Activated CD4-positive, alpha-beta T cell treated with anti-CD3 and anti-CD28 coated beads, Interleukin-2, amount 10 ng/mL, durations not matched to agents 24 days and 14 days (primary cell): ENCODE data around the gene NTRK2. TPM values are rescaled to one million over a fixed set of nuclear protein-coding genes. Genes with fewer than 3 reads are reported as not detected.

Source experiments
- DNase-seq: peaks from one replicate; pipeline ENCODE4 v3.0.0; 2022
- H3K27ac Mint-ChIP-seq: one replicate; pipeline ENCODE4 v1.8.0; 2022; ENCODE audit warnings: mild to moderate bottlenecking, mixed read lengths
- H3K27me3 Mint-ChIP-seq: one replicate; pipeline ENCODE4 v1.8.0; 2022; ENCODE audit warnings: mixed read lengths
- H3K36me3 Mint-ChIP-seq: one replicate; pipeline ENCODE4 v1.8.0; 2022; ENCODE audit warnings: low read depth, mild to moderate bottlenecking, mixed read lengths
- H3K4me1 Mint-ChIP-seq: one replicate; pipeline ENCODE4 v1.8.0; 2021; ENCODE audit warnings: mixed read lengths
- H3K4me3 Mint-ChIP-seq: one replicate; pipeline ENCODE4 v1.8.0; 2022; ENCODE audit warnings: mild to moderate bottlenecking, moderate library complexity, mixed read lengths
- H3K9me3 Mint-ChIP-seq: one replicate; pipeline ENCODE4 v1.8.0; 2021; ENCODE audit warnings: mixed read lengths
- intact Hi-C: fragments of 100-400 bp; cut with micrococcal nuclease; formaldehyde crosslinking; loops from one replicate; pipeline ENCODE4 v1.15.1; 2023
- total RNA-seq: library from RNA; stranded (reverse); gene quantifications from 2 replicates; pipeline ENCODE4 v1.2.3, GENCODE V29; 2022

Gene NTRK2
- total RNA-seq, 1 donor from 2014 or later = 2.4 TPM

GRCh38 chr9:84811072-84811750 lies 141.7 kb downstream of the NTRK2 start:
- Mint-ChIP-seq H3K4me1 (no peaks in the 10 kb centered on the region), H3K36me3 (no peaks in the 10 kb centered on the region), H3K27ac (no peak overlapping the region), H3K4me3 (no peak overlapping the region), H3K9me3 (no peaks in the 10 kb centered on the region), H3K27me3 (peaks cover 6% of the 10 kb centered on the region)
- no peak for DNase-seq
- intact Hi-C loops = no loop called here

GRCh38 chr9:84811751-84812074 lies 142.2 kb downstream of the NTRK2 start:
- H3K36me3 Mint-ChIP-seq = no peaks in the 10 kb centered on the region
- H3K27ac Mint-ChIP-seq = no peak overlapping the region
- DNase-seq = no peak
- H3K9me3 Mint-ChIP-seq = no peaks in the 10 kb centered on the region
- peaks cover 6% of the 10 kb centered on the region for H3K27me3 Mint-ChIP-seq
- intact Hi-C loops = no loop called here
- no peak overlapping the region for H3K4me3 Mint-ChIP-seq
- no peaks in the 10 kb centered on the region for H3K4me1 Mint-ChIP-seq

GRCh38 chr9:84812355-84812754 lies 142.8 kb downstream of the NTRK2 start:
- intact Hi-C loops = no loop called here
- Mint-ChIP-seq H3K27ac (no peak overlapping the region), H3K4me1 (no peaks in the 10 kb centered on the region), H3K9me3 (no peaks in the 10 kb centered on the region), H3K4me3 (no peak overlapping the region), H3K36me3 (no peaks in the 10 kb centered on the region), H3K27me3 (peaks cover 2% of the 10 kb centered on the region)
- no peak for DNase-seq

DNA sequence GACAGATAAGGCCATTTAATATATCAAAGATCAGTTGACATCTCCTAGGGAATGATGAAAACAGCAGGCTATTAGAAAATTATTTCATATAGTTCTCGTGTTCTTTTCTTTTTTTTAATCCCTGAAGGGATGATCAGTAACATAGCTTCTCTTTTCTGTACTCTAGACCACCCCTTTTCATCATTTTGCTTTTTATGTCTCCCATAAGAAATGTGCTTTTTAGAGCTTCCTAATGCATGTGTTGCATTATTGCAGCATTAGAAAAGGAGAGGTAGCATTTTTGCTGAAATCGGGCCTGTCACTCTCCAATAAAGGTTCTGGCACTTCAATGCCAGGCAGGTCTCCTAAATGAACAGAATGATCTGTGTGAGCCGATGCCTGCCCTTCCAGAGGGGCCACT lies 143.3 kb downstream of the NTRK2 start:
- no peak overlapping the region for H3K27ac Mint-ChIP-seq
- no peaks in the 10 kb centered on the region for H3K4me1 Mint-ChIP-seq
- no peak for DNase-seq
- intact Hi-C loops = no loop called here
- H3K27me3 Mint-ChIP-seq = peaks cover 2% of the 10 kb centered on the region
- no peak overlapping the region for H3K4me3 Mint-ChIP-seq
- no peaks in the 10 kb centered on the region for H3K9me3 Mint-ChIP-seq
- H3K36me3 Mint-ChIP-seq = no peaks in the 10 kb centered on the region

DNA sequence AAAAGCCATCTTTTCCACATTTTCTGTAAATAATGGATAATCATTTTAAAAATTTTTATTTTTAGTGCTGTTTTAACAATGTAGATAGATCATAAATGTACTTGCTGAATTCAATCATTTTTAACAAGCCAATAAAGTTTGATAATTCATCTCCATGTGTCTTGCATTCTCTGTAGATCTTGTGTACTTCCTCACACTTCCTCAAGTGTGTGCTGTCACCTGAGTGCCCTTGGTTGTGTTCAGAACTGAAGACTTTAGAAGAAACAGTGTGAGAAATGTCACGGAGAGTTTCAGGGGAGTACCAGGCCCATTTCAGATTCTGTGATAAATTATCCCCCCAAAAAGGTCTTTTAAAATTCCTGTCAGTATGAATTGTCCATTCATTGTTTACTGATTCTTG lies 146.0 kb downstream of the NTRK2 start:
- intact Hi-C loops = no loop called here

DNA sequence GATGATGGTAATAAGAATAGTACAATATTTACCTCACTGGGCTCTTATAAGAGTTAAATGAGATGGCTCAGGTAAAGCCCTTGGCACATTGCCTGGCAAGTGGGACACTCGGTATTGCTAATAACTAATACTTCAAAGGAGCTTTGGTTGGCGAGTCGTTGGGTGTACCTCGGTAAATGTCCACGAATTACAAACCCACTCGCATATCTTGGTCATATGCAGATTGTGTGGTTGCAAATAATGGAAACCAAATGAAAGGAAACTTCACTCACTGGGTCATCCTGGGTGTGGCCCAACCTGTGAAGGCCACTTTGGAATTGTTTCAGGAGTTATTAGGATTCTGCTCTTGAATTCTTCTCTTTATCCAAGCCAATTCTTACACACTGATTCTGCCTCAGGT lies 147.5 kb downstream of the NTRK2 start:
- intact Hi-C loops = no loop called here
- DNase-seq = no peak
- Mint-ChIP-seq H3K36me3 (no peaks in the 10 kb centered on the region), H3K27ac (no peak overlapping the region), H3K4me1 (no peaks in the 10 kb centered on the region), H3K27me3 (no peaks in the 10 kb centered on the region), H3K4me3 (no peak overlapping the region), H3K9me3 (no peaks in the 10 kb centered on the region)

More for the DNA sequence above, 146.0 kb downstream of the NTRK2 start:
- H3K4me1 Mint-ChIP-seq = no peaks in the 10 kb centered on the region
- no peak overlapping the region for H3K4me3 Mint-ChIP-seq
- H3K9me3 Mint-ChIP-seq = no peaks in the 10 kb centered on the region
- DNase-seq = no peak
- no peaks in the 10 kb centered on the region for H3K27me3 Mint-ChIP-seq
- H3K36me3 Mint-ChIP-seq = no peaks in the 10 kb centered on the region
- no peak overlapping the region for H3K27ac Mint-ChIP-seq

DNA sequence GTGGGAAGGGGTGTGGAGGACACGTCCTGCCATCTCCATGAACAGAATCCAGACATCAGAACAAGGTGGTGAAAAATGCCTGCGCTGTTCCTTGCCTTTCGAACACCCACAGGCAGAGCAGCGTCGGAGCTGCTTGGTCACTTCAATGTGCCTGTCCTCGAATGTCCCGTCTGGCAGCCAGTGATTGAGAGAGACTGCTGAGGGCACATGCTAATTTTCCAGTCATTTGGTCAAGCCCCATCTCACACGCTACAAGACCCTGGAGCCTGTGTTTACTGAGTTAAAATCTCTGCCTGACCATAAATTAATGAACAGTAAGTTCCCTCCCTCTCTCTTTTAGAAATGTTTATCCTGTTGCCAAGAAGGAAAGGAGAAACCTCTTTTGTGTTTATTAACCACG lies 149.3 kb downstream of the NTRK2 start:
- Mint-ChIP-seq H3K36me3 (no peaks in the 10 kb centered on the region), H3K27me3 (no peaks in the 10 kb centered on the region), H3K4me3 (no peak overlapping the region), H3K27ac (no peak overlapping the region), H3K9me3 (no peaks in the 10 kb centered on the region), H3K4me1 (no peaks in the 10 kb centered on the region)
- intact Hi-C loops = no loop called here
- no peak for DNase-seq

GRCh38 chr9:84819491-84819991 lies 150.0 kb downstream of the NTRK2 start:
- Mint-ChIP-seq H3K9me3 (no peaks in the 10 kb centered on the region), H3K27me3 (no peaks in the 10 kb centered on the region), H3K36me3 (no peaks in the 10 kb centered on the region), H3K27ac (no peak overlapping the region), H3K4me1 (no peaks in the 10 kb centered on the region), H3K4me3 (no peak overlapping the region)
- no peak for DNase-seq
- intact Hi-C loops = no loop called here

DNA sequence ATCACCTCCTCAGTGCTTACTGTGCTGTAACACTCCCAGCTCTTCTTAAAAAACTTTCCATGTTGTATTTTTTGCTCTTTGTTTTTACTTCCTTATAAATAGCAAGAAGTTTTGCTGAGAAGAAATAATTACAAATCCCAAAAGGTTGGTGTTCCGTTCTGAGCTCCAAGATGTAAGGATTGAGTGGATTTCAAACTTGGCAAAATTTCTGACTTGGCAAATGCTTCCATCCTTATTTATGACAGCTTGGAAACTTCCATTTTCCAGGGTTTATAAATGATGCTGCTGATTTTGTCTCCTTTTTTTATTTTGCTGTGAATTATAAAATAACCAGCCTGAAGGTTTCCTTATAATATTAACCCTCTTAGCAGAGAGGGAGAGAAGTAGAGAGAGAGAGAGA lies 151.9 kb downstream of the NTRK2 start:
- H3K4me3 Mint-ChIP-seq = no peak overlapping the region
- H3K27ac Mint-ChIP-seq = no peak overlapping the region
- no peak for DNase-seq
- no peaks in the 10 kb centered on the region for H3K4me1 Mint-ChIP-seq
- H3K27me3 Mint-ChIP-seq = no peaks in the 10 kb centered on the region
- no peaks in the 10 kb centered on the region for H3K9me3 Mint-ChIP-seq
- no peaks in the 10 kb centered on the region for H3K36me3 Mint-ChIP-seq
- intact Hi-C loops = no loop called here

- no peaks in the 10 kb centered on the region for H3K4me1 Mint-ChIP-seq
- no peak overlapping the region for H3K4me3 Mint-ChIP-seq
- no peaks in the 10 kb centered on the region for H3K36me3 Mint-ChIP-seq
- no peak overlapping the region for H3K27ac Mint-ChIP-seq
- no peaks in the 10 kb centered on the region for H3K9me3 Mint-ChIP-seq
- peaks cover 2% of the 10 kb centered on the region for H3K27me3 Mint-ChIP-seq
- intact Hi-C loops = no loop called here
- DNase-seq = no peak
Observed at GRCh38 chr9:84822589-84823233, 153.2 kb downstream of the NTRK2 start.

DNA sequence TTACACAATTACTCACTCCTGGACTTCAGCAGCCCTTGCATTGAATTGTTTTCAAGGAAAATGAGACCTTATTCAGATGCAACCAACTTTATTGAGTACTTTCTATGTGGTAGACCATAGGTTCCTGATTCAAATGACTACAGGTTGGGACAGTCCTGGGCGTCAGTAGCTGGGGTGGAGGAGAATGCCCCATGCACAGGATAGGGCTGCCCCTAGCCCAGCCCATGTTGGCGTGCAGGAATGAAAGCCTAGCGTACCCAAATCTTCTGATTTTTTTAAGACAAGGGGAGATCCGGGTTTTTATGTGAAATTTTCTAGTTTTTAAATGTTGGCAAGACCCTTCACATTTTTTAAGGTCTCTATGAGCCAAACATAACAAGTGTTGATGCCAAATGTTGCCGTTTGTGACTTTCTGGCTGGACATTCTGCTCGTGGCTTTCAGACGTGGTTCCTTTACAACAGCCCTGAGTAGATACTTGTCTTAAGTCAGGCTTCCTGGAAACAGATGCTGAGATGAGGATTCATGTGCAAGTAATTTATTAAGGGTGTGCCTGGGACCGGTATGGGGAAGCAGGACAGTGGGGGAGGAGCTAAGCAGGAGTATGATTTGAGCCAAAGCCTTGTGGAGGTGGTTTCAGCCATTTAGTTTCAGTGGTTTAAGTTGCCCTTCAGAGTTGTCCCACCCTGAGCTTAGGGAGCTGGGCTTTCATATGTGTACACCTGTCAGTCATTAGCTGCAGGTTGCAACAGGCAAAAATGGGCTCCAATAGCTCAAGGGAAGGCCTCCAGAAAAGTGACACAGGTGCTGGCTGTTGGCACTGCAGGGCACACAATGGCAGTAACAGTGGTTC lies 154.1 kb downstream of the NTRK2 start:
- no peak for DNase-seq
- intact Hi-C loops = no loop called here
- H3K9me3 Mint-ChIP-seq = no peaks in the 10 kb centered on the region
- H3K4me3 Mint-ChIP-seq = no peak overlapping the region
- H3K36me3 Mint-ChIP-seq = no peaks in the 10 kb centered on the region
- H3K4me1 Mint-ChIP-seq = no peaks in the 10 kb centered on the region
- no peak overlapping the region for H3K27ac Mint-ChIP-seq
- peaks cover 3% of the 10 kb centered on the region for H3K27me3 Mint-ChIP-seq

GRCh38 chr9:84827216-84827765 lies 157.8 kb downstream of the NTRK2 start:
- DNase-seq = no peak
- H3K9me3 Mint-ChIP-seq = no peaks in the 10 kb centered on the region

DNA sequence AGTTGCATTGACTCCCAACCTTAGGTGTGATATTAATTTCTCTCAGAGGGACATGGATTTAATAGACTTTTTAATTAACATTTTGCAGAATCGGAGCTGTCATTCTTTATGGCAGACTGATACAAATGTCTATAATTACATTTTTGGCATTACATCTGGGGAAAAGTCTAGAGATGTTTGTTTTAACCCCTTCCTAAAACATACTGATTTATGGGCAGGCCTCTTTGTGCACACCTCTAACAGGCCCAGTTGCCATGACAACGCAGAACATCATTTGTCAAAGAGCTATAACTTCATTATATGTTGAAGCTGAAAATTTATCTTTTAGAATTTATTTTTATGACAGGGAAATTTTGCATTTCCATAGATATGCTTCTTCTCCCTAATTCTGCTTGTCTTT lies 158.5 kb downstream of the NTRK2 start:
- Mint-ChIP-seq H3K27me3 (peaks cover 5% of the 10 kb centered on the region), H3K4me3 (no peak overlapping the region), H3K4me1 (no peaks in the 10 kb centered on the region), H3K9me3 (no peaks in the 10 kb centered on the region), H3K36me3 (no peaks in the 10 kb centered on the region), H3K27ac (no peak overlapping the region)
- intact Hi-C loops = no loop called here
- no peak for DNase-seq

More at GRCh38 chr9:84827216-84827765, 157.8 kb downstream of the NTRK2 start:
- H3K4me1 Mint-ChIP-seq = no peaks in the 10 kb centered on the region
- no peak overlapping the region for H3K27ac Mint-ChIP-seq
- no peaks in the 10 kb centered on the region for H3K36me3 Mint-ChIP-seq
- no peak overlapping the region for H3K4me3 Mint-ChIP-seq
- peaks cover 5% of the 10 kb centered on the region for H3K27me3 Mint-ChIP-seq
- intact Hi-C loops = no loop called here

- DNase-seq = no peak
- H3K27me3 Mint-ChIP-seq = peaks cover 7% of the 10 kb centered on the region
- no peaks in the 10 kb centered on the region for H3K9me3 Mint-ChIP-seq
- no peaks in the 10 kb centered on the region for H3K36me3 Mint-ChIP-seq
- no peaks in the 10 kb centered on the region for H3K4me1 Mint-ChIP-seq
- intact Hi-C loops = no loop called here
- no peak overlapping the region for H3K27ac Mint-ChIP-seq
- no peak overlapping the region for H3K4me3 Mint-ChIP-seq
Observed at GRCh38 chr9:84829471-84829870, 159.9 kb downstream of the NTRK2 start.
